ENCODE data around the gene CRIP2.

Gene CRIP2

DNA sequence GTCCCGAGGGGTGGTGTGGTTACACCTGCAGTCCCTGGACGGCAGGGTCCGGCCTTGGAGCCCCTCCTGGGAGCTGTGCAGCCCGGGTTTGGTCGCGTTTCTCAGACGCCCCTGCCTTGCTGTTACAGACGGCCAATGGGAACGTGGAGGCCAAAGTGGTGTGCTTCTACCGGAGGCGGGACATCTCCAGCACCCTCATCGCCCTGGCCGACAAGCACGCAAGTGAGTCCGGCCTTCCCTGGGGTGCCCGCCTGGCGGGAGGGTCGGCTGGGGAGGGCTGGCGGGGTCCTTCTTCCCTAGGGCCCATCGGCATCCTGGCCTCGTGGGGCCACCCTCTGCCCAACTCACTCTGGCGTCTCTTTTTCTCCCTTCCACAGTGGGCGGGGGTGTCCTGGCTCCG is 29.3 kb upstream of the CRIP2 start:
- DNase-seq (ENCODE audit: low read depth), result no peak

DNA sequence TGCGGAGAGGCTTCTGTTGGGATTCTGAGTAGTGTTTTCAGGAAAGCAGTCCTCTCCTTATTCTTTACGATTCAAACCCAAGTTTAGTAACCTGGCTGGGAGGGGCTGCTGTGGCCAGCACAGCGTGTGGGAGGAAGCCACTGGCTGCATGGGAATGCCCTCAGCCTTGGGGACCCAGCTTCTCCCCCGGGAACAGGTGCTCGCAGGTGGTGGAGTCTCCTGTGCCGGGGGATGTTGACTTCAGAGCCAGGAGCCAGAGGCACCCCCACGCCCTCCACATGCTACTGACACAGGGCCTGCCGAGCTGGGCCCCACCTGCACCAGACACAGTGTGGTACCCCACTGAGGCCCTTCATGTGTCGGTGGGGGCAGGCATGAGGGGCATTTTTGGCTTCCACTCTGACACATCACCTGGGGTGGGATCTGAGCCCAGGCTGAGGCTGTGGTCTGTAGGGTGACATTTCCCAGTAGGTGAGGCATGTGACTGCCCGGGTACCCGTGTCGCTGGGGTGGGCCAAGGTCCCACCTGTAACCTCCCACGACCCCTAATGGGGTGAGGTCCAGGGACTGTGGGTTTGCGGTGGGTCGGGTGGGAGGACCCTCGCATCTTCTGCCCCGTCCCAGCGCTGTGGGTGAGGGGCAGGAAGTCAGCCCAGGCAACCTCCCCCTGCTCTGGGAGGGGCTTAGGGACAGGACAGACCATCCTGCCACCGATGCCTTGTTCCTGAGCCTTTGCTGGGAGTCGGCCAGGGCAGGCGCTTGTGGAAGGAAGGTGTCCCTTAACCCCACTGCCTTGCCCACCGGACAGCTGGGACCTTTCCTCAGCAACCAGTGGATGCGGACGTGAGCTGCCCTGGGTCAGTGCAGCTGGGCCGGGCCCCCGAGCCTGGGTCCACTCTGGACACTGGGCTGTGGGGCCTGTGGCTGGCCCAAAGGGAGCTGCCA is 28.4 kb upstream of the CRIP2 start:
- DNase-seq (ENCODE audit: low read depth), result no peak

DNA sequence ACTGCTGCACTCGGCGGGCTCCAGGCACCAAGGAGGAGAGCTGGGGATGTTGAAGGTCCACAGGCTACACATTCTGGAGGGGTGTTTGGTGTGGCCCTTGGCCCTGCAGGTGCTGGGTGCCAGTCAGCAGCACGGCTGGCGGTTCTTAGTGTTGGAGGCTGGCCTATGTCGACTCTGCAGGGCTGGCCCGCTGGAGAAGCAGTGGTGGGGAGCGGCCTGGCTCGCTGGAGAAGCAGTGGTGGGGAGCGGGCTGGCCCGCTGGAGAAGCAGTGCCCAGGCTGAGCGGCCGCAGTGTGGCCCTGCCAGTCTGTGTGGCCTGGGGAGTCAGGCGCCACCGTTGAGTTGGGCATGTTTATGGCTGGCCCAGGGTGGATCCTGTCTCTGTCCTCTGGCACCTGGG is 27.6 kb upstream of the CRIP2 start:
- no peak for DNase-seq (ENCODE audit: low read depth)

DNA sequence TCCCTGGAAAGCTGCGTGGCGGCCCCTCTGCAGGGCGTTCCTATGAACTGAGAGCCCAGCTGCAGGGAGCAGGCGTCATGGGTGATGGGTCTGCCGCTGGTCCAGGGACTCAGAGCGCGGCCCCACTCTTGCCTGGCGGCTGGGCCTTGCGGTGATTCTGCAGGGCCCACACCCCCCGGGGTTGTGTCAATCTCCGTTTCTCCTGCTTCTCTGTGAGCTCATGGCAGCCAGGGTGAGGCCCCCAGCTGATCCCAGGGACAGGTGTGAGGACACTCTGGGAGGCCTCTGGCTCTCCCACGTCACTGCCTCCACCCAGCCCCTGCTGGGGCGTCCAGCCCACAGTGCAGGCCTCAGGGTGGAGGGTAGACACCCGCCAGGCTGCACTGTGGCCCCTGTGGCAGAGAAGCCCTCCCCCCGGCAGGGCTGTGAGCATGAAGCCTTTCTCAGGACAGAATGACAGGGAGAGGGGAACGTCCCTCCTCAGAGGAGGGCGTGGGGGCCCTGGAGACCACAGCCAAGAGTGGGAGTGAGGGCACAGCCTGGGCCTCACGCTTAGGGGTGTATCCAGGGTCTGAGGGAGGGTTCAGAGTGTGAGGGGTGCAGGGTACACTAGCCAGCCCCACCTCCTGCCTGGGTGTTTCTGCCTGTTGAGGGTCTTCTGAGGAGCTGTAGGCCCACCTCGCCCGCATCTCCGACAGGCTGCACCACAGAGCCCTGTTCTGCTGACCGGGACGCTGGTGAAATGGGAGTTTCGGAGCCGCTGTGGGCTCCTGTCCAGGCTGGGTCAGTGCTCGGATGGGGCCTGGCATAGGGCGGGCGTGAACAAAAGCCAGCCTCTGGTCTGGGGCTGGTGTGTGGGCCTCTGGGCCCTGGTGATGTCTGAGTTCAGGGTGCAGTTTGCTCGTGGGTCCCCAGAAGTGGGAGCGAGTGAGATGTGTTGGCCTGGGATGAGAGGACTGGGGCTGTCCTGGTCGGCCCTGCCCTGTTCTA is 26.7 kb upstream of the CRIP2 start:
- no peak for DNase-seq (ENCODE audit: low read depth)

DNA sequence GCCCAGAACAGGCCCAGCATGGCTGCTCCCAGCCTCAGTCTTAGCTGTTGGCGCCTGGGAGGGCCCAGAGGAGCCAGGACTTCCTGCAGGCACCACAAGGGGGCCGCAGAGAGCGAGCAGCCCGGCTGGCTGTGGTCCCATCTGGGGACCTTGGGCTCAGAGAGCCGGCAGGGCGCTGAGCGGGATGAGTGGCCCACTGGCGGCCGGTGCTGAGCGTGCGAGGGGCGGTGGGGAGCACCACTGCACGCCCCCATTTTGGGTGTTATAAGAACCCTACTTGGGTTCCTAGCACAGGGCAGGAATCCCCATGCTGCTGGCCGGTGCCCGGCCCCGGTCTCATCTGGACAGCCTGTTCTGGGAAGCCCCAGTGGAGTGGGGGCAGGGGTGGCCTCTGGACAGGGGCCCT is 25.9 kb upstream of the CRIP2 start:
- DNase-seq (ENCODE audit: low read depth), result peak; percentile 48

DNA sequence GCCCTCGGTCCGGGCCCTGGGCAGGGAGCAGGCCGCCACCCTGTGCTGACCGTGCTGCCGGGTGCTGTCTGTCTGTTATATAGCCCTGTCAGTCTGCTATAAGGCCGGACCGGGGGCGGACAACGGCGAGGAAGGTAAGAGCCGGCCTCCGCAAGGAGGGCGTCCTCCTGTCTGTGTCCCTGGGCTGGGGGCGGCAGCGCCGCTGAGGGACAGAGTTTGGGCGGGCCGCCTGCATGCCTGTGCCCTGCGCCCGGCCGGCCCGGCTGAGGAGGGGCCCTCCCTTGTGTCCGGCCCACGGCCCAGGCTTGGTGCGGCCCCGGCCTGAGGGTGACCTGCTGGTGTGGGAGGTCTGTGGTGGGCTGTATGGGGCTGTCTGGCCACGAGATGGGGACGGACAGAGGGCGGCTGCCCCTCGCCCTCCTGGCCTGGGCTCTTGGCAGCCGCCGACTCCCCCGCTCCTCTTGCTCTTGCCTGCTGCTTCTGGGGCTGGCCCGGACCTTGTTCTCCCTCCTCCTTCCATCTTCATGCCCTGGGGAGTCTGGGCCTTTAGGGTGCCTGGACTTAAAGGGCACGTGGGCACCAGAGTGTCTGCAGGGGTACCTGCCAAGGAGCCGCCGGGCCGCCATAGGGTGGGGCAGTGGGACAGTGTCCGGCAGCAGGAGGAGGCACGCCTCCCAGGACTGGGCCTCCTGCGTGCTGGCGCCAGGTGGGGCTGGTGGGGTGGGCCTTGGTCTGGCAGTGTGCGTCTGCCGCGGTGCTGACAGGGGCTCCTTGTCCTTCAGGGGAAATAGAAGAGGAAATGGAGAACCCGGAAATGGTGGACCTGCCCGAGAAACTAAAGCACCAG is 25.1 kb upstream of the CRIP2 start:
- DNase-seq (ENCODE audit: low read depth), result no peak

DNA sequence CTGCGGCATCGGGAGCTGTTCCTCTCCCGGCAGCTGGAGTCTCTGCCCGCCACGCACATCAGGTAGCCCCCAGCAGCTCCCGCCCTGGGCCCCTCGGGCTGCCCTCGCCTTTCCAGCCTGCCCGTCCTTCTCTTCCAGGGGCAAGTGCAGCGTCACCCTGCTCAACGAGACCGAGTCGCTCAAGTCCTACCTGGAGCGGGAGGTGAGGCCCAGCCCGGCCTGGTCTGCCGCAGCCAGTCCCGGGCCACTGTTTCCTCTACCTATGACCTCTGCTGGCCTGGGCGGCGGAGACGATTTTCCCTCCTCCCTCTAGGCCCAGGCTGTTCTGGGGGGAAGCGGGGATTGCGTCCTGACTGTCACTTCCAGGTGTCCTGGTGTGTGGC is 24.5 kb upstream of the CRIP2 start:
- DNase-seq (ENCODE audit: low read depth), result no peak

DNA sequence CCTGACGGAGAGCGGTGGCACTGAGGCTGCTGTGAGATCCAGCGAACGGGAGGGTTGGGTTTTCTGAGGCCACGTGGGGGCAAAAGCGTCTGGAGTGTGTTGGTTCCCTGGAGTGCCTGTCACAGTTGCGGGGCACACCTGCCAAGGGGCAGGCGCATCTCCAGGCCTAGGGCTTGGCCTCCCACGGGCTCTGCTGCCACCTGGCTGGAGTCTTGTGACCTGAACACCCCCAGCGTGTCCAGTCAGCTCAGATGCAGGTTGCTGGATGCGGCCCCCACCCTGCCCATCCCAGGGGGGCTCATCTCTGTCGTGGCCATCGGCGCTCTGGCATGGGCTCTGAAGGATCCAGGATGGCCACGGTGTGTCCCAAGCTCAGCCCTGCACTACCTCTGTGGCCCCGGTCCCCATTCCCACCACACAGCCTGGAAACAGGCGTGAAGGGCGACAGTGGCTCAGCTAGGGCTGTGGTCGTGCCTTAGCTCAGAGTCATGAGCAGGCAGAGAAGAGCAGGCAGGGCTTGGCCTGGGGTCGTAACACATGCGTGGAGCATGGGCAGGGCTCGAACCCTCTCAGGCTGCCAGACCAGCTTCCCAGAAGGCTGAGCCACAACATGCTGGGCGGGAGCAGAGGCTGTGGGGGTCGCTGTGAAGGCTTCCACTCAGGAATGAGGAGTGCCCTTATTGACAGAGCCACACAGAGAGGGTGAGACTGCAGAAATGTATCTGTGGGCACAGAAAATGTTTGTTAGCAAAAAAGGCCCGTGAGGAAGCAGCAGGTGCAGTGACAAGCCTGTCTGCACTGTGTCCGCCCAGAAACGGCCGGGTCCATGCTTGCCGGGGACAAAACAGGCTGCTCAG is 23.5 kb upstream of the CRIP2 start:
- no peak for DNase-seq (ENCODE audit: low read depth)

DNA sequence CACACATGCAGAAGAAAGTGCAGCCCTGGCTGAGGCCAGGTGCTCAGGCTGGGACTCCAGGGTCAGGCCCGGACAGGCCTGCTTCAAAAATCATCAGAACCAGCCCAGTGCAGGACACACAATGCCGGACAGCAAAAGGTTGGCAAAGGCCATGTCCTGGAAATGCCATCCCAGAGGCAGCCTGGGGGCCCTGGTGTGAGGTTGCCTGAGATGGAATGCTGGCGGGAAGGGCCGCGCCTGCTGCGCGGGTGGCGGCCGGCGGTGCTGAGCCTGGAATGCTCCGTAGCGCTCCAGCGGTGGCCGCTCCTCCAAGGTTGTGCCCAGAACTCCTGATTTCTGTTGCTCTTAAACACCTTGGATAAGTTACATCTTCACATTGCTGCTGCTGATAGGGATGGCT is 21.7 kb upstream of the CRIP2 start:
- DNase-seq (ENCODE audit: low read depth), result no peak

DNA sequence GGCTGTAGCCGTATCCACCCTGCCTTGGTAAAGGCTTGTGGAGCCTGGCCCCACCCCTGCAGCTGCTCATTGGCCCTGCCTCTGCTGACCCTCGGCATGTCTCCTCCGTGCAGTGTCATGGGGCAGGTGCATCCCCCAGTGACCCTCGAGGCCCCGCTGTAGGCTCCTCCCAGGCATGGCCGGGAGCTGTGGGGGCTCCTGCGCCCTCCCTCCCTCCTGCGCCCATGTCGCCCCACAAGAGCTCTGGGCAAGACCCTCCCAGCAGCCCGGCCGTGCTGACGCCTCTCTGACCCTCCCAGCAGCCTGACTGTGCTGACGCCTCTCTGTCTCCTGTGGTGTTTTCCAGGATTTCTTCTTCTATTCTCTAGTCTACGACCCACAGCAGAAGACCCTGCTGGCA is 20.8 kb upstream of the CRIP2 start:
- no peak for DNase-seq (ENCODE audit: low read depth)

DNA sequence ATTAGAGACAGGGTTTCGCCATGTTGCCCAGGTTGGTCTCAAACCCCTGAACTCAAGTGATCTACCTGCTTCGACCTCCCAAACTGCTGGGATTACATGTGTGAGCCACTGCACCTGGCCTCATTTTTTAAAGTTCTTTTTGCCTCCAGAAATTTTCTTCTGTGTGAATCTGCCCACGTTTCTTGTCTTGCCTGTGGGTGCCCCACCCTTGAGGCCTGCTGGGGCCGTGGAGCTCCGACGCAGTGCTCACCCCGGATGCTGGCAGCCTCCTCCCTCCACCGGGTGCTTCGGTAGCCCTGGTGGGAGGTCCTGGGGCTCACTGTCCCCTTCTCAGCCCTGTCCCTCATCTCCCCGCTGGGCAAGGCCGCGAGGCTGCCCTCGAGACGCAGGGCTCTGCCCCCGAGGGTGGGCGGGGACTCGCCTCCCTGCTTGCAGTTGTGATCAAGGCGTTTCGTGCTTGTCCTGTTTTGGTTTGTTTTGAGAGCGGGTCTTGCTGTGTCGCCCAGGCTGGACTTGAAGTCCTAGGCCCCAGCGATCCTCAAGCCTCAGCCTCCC is 19.5 kb upstream of the CRIP2 start:
- DNase-seq (ENCODE audit: low read depth), result no peak

DNA sequence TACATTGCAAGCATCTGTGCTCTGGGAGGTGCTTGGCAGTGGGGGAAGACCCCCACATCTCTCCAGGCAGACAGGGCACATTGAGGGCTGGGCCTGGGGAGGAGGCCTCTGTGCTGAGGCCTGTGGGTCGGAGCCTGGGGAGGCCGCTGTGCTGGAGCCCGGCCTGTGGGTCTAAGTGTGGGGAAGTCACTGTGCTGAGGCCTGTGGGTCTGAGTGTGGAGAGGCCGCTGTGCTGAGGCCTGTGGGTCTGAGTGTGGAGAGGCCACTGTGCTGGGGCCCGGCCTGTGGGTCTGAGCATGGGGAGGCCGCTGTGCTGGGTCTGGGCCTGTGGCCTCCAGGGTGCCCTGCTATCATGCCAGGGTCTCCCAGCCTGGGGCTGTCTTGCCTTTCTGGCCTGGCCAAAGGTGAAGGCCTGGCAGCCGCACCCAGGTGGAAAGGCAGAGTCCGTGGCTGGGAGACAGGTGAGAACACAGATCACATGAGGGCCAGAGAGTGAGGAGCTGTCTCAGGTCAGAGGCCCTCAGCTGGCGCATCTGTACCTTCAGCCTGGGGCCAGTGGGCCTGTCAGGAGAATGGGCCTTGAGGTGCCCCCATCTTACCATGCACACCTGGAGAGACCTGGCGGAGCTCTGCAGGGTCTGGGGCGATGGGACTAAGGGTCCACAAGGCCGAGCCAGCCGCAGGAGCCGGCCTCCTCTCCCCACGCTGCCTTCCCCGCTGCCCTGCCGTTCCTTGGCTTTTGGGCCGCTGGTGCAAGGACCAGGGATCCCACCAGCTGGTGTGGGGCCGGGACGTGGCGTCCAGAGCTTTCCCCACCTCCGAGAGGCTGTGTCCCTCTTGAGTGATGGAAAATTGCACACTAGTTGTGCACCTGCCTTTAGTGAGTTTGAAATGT is 18.6 kb upstream of the CRIP2 start:
- DNase-seq (ENCODE audit: low read depth), result no peak

DNA sequence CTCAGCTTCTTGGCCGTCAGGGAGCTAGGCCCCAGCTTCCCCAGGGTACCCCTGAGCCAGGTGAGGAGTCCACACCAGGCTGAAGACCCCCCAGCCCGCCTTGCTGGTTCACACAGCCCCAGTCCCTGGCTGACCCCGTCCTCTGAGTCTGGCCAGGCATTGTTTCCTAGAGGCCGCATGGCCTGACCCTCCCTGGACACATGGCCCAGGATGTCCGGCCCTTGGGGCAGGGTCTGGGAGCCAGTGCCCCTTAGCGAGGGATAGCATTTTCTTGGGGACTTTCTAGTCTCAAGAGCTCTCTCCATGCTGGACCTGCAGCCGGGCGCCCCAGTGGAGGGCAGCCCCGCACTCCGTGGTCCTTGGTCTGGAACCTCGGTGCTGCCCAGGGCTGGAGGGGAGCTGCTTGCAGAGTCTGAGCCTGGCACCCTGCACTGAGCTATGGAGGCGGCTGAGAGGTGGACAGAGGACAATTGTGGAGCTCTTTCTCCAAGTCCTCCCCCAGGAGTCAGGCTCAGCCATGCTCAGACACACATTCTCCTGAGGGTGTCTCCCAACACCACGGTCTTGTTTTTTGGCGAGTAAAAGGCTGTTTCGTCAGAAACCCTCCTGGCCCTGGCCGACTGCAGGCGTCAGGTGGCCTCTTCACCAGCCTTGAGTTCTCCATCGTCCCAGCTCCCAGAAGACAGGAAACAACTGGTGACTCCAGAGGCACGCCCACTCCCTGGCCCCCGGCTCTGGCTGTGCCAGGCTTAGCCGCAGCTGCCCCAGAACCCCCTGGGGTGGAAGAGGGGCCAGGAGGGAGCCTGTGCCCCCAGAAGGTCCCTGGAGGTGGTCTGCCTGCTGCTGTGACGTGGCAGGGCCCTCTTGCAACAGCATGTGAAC is 17.6 kb upstream of the CRIP2 start:
- no peak for DNase-seq (ENCODE audit: low read depth)

DNA sequence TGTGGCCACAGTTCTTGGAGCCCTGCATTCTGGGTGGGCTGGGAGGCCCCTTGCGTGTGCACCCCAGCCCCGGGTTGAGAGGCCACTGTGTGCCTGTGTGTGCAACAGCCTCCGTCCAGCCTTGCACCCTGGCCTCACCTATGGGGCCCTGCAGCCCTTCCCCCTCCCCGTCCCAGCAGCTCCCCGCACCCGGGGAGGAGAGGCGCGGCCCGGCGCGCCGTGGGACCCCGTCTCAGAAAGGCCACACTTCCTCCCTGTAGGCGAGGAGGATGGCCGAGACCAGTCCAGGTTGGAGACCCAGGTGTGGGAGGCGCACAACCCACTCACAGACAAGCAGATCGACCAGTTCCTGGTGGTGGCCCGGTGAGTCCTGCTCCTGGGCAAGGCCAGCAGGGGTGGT is 16.6 kb upstream of the CRIP2 start:
- no peak for DNase-seq (ENCODE audit: low read depth)

DNA sequence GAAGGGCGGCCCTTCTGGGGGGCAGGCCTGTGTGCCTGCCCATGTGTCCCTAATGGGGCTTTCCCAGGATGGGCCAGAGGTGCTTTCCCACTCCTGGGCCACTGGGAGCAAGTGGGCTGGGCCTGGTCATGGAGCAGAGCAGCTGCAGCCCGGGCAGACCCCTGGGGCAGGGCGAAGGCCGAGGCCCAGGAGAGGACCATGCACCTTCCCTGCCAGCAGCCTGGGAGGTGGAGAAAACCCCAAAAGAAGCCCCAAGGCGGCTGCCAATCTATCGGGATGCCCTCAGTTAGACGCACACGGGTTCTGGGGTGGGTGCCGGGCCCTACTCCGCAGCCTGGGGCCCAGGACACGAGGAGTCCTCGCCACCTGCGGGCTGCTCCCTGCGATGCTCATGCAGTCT is 16.1 kb upstream of the CRIP2 start:
- no peak for DNase-seq (ENCODE audit: low read depth)

DNA sequence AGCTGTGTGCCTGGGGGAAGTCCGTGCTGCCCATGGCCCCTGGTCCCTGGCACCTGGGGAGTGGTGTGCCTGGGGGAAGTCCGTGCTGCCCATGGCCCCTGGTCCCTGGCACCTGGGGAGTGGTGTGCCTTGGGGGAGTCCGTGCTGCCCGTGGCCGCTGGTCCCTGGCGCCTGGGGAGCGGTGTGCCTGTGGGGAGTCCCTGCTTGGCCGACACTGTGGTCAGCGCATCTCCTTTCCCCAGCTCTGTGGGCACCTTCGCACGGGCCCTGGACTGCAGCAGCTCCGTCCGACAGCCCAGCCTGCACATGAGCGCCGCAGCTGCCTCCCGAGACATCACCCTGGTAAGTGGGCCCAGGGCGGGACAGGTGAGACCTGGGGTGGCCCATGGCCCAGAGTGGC is 14.5 kb upstream of the CRIP2 start:
- no peak for DNase-seq (ENCODE audit: low read depth)

DNA sequence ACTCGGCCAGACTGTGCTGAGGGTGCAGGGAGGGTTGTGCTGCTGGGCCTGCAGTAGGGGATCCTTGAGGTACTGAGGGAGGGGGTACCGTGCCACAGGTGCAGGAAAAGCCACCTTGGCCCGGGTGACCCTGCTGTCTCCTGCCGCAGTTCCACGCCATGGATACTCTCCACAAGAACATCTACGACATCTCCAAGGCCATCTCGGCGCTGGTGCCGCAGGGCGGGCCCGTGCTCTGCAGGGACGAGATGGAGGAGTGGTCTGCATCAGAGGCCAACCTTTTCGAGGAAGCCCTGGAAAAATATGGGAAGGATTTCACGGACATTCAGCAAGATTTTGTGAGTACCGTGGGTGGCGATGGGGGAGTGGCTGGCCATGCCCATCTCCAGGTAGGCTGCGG is 14.0 kb upstream of the CRIP2 start:
- DNase-seq (ENCODE audit: low read depth), result no peak

DNA sequence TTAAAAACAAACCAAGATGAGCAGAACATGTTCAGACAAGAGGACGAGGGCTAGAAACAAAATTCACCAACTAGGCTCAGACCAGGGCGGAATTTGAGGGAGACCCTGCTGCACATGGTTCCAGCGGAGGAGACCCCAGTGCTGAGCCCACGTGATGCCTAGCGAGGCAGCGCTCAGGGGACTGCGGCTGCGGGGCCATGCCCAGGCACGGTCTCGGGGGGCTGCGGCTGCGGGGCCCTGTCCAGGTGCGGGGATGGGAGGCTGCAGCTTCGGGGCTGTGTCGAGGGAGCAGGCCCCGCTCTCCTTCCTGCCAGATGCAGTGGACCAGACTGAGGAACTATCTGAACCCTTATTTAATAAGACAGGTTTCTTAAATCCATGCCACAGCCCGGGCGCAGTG is 12.7 kb upstream of the CRIP2 start:
- no peak for DNase-seq (ENCODE audit: low read depth)

DNA sequence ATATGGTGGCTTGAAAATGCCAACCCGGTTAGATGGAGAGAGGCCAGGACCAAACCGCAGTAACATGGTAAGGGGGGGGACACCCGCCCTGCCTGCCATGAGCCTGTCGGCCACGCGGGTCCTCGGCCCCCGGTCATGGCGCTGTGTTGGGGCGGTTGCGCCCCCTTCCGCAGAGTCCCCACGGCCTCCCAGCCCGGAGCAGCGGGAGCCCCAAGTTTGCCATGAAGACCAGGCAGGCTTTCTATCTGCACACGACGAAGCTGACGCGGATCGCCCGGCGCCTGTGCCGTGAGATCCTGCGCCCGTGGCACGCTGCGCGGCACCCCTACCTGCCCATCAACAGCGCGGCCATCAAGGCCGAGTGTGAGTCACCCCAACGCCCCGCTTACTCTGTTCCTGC is 10.1 kb upstream of the CRIP2 start:
- DNase-seq (ENCODE audit: low read depth), result no peak
